Activated CD8-positive, alpha-beta memory T cell treated with anti-CD3 and anti-CD28 coated beads, Interleukin-2, amount 10 ng/mL, durations not matched to agents 7 days and 5 days (primary cell): ENCODE results near the gene ADM2. TPM values are rescaled to one million over a fixed set of nuclear protein-coding genes. Genes with fewer than 3 reads are reported as not detected.

ENCODE experiments used
- ATAC-seq: fragments of 150-1000 bp; cut with Tn5 transposase; one replicate; pipeline ENCODE4 v1.10.0; 2021; ENCODE audit warnings: moderate library complexity
- CTCF ChIA-PET: fragments of 350-600 bp; sonication (Branson Sonifier 250); formaldehyde crosslinking; loops from one replicate; lab custom pipeline; 2021; ENCODE audit warnings: antibody characterized with exemption; lab: Charles Lee
- DNase-seq: peaks from one replicate; pipeline ENCODE4 v3.0.0-alpha.2; 2020
- H3K27ac Mint-ChIP-seq: one replicate; pipeline ENCODE4 v1.8.0; 2021; ENCODE audit warnings: mild to moderate bottlenecking, mixed read lengths
- H3K27me3 Mint-ChIP-seq: one replicate; pipeline ENCODE4 v1.8.0; 2021; ENCODE audit warnings: mixed read lengths
- H3K36me3 Mint-ChIP-seq: one replicate; pipeline ENCODE4 v1.8.0; 2021; ENCODE audit warnings: mild to moderate bottlenecking, mixed read lengths
- H3K4me1 Mint-ChIP-seq: one replicate; pipeline ENCODE4 v1.8.0; 2021; ENCODE audit warnings: mixed read lengths
- H3K4me3 Mint-ChIP-seq: one replicate; pipeline ENCODE4 v1.8.0; 2021; ENCODE audit warnings: mild to moderate bottlenecking, moderate library complexity, mixed read lengths
- H3K9me3 Mint-ChIP-seq: one replicate; pipeline ENCODE4 v1.8.0; 2022; ENCODE audit warnings: low read depth, mixed read lengths
- total RNA-seq, 2 experiments: library from RNA; stranded (reverse); gene quantifications; one replicate each; pipeline ENCODE4 v1.2.3, GENCODE V29; 2021

ADM2 gene
- total RNA-seq, 2 experiments from 2014 or later = 4.7 to 5.3 TPM

- H3K36me3 Mint-ChIP-seq = peaks cover 28% of the 10 kb centered on the region
- CTCF ChIA-PET = interaction anchor here (0.9 to 7.1 kb wide), 18 partner anchors 10 to 280 kb away, joined by 3 to 81 read pairs (median 7); partner anchors contain the start of genes ARSA, CHKB, HDAC10 and LMF2
- H3K27ac Mint-ChIP-seq = peak overlapping the region; percentile 77
- no peak for DNase-seq
- no peaks in the 10 kb centered on the region for H3K9me3 Mint-ChIP-seq
- peak overlapping the region; percentile 80 for H3K4me3 Mint-ChIP-seq
- H3K4me1 Mint-ChIP-seq = peaks cover 44% of the 10 kb centered on the region
- no peak for ATAC-seq
- no peaks in the 10 kb centered on the region for H3K27me3 Mint-ChIP-seq
These were observed 43.3 kb downstream of the ADM2 start for GRCh38 chr22:50524676-50525103.

GRCh38 chr22:50525104-50525857 lies 43.9 kb downstream of the ADM2 start, which contains the start of gene SCO2:
SCO2 (minus strand) TSS chr22:50525598; CDS start chr22:50524411, 1,187 bp downstream.
- CTCF ChIA-PET = interaction anchor here (0.6 to 7.1 kb wide), 38 partner anchors 10 to 281 kb away, joined by 3 to 81 read pairs (median 5); partner anchors contain the start of genes ARSA, CHKB, HDAC10 and KLHDC7B
- H3K36me3 Mint-ChIP-seq = peaks cover 25% of the 10 kb centered on the region
- H3K9me3 Mint-ChIP-seq = no peaks in the 10 kb centered on the region
- peaks cover 44% of the 10 kb centered on the region for H3K4me1 Mint-ChIP-seq
- H3K27ac Mint-ChIP-seq = peak within 1 kb of the TSS; percentile 94
- peak; percentile 59 for ATAC-seq
- peak within 1 kb of the TSS; percentile 80 for H3K4me3 Mint-ChIP-seq
- peak; percentile 97 for DNase-seq
- H3K27me3 Mint-ChIP-seq = no peaks in the 10 kb centered on the region

GRCh38 chr22:50525858-50526107 lies 44.4 kb downstream of the ADM2 start:
- DNase-seq (no peak), ATAC-seq (no peak)
- Mint-ChIP-seq H3K36me3 (peaks cover 25% of the 10 kb centered on the region), H3K27me3 (no peaks in the 10 kb centered on the region), H3K4me3 (peak overlapping the region; percentile 80), H3K4me1 (peaks cover 44% of the 10 kb centered on the region), H3K27ac (peak overlapping the region; percentile 77), H3K9me3 (no peaks in the 10 kb centered on the region)
- CTCF ChIA-PET = interaction anchor here (0.6 to 7.1 kb wide), 37 partner anchors 10 to 281 kb away, joined by 3 to 81 read pairs (median 5); partner anchors contain the start of genes ARSA, CHKB, HDAC10 and KLHDC7B

GRCh38 chr22:50526108-50526833 lies 44.9 kb downstream of the ADM2 start:
- DNase-seq (peak; percentile 93), ATAC-seq (peak; percentile 35)
- CTCF ChIA-PET = interaction anchor here (0.8 to 7.1 kb wide), 35 partner anchors 9 to 282 kb away, joined by 3 to 81 read pairs (median 6); partner anchors contain the start of genes ARSA, CHKB, HDAC10 and KLHDC7B
- no peaks in the 10 kb centered on the region for H3K27me3 Mint-ChIP-seq
- peaks cover 22% of the 10 kb centered on the region for H3K36me3 Mint-ChIP-seq
- peaks cover 44% of the 10 kb centered on the region for H3K4me1 Mint-ChIP-seq
- peak overlapping the region; percentile 94 for H3K27ac Mint-ChIP-seq
- H3K4me3 Mint-ChIP-seq = peak overlapping the region; percentile 80
- H3K9me3 Mint-ChIP-seq = no peaks in the 10 kb centered on the region

GRCh38 chr22:50526834-50527801 lies 45.8 kb downstream of the ADM2 start:
- Mint-ChIP-seq H3K27ac (peak overlapping the region; percentile 94), H3K27me3 (no peaks in the 10 kb centered on the region), H3K36me3 (peaks cover 22% of the 10 kb centered on the region), H3K9me3 (no peaks in the 10 kb centered on the region), H3K4me3 (peak overlapping the region; percentile 80), H3K4me1 (peaks cover 44% of the 10 kb centered on the region)
- ATAC-seq = peak; percentile 7
- peak; percentile 82 for DNase-seq
- CTCF ChIA-PET = interaction anchor here (0.6 to 7.1 kb wide), 7 partner anchors 12 to 93 kb away, joined by 3 to 69 read pairs (median 29); partner anchors contain the start of genes LMF2 and SYCE3

GRCh38 chr22:50527921-50528681 lies 46.8 kb downstream of the ADM2 start:
- H3K9me3 Mint-ChIP-seq = no peaks in the 10 kb centered on the region
- H3K4me3 Mint-ChIP-seq = peak overlapping the region; percentile 80
- CTCF ChIA-PET = interaction anchor here (1.8 to 7.1 kb wide), 6 partner anchors 11 to 92 kb away, joined by 5 to 69 read pairs (median 31); partner anchors contain the start of genes KLHDC7B and SYCE3
- no peak for ATAC-seq
- peak overlapping the region; percentile 94 for H3K27ac Mint-ChIP-seq
- H3K36me3 Mint-ChIP-seq = peaks cover 19% of the 10 kb centered on the region
- peaks cover 49% of the 10 kb centered on the region for H3K4me1 Mint-ChIP-seq
- no peak for DNase-seq
- H3K27me3 Mint-ChIP-seq = no peaks in the 10 kb centered on the region

- H3K9me3 Mint-ChIP-seq = no peaks in the 10 kb centered on the region
- peak overlapping the region; percentile 94 for H3K27ac Mint-ChIP-seq
- peak overlapping the region; percentile 80 for H3K4me3 Mint-ChIP-seq
- H3K27me3 Mint-ChIP-seq = no peaks in the 10 kb centered on the region
- DNase-seq (no peak), ATAC-seq (no peak)
- peaks cover 49% of the 10 kb centered on the region for H3K4me1 Mint-ChIP-seq
- CTCF ChIA-PET = interaction anchor here (1.2 to 7.1 kb wide), 7 partner anchors 11 to 187 kb away, joined by 3 to 69 read pairs (median 29); partner anchors contain the start of genes KLHDC7B and SYCE3
- H3K36me3 Mint-ChIP-seq = peaks cover 15% of the 10 kb centered on the region
These were observed 47.5 kb downstream of the ADM2 start for GRCh38 chr22:50528682-50529415.

- peaks cover 52% of the 10 kb centered on the region for H3K4me1 Mint-ChIP-seq
These were observed 48.1 kb downstream of the ADM2 start for GRCh38 chr22:50529416-50529896.

GRCh38 chr22:50529897-50530579 lies 48.7 kb downstream of the ADM2 start, which contains the start of gene TYMP:
TYMP (minus strand) TSS chr22:50530012; CDS start chr22:50529709, 303 bp downstream.
- peaks cover 11% of the 10 kb centered on the region for H3K36me3 Mint-ChIP-seq
- DNase-seq = peak; percentile 88
- peaks cover 49% of the 10 kb centered on the region for H3K4me1 Mint-ChIP-seq
- H3K27ac Mint-ChIP-seq = peak within 1 kb of the TSS; percentile 100
- H3K9me3 Mint-ChIP-seq = no peaks in the 10 kb centered on the region
- no peaks in the 10 kb centered on the region for H3K27me3 Mint-ChIP-seq
- CTCF ChIA-PET = interaction anchor here (0.6 to 7.1 kb wide), 8 partner anchors 9 to 188 kb away, joined by 3 to 69 read pairs (median 6); partner anchors contain the start of genes CHKB, KLHDC7B and SYCE3
- ATAC-seq = peak; percentile 34
- H3K4me3 Mint-ChIP-seq = peak within 1 kb of the TSS; percentile 94

More at GRCh38 chr22:50529416-50529896, 48.1 kb downstream of the ADM2 start:
- H3K36me3 Mint-ChIP-seq = peaks cover 14% of the 10 kb centered on the region
- H3K27me3 Mint-ChIP-seq = no peaks in the 10 kb centered on the region
- CTCF ChIA-PET = interaction anchor here (1.0 to 7.1 kb wide), 7 partner anchors 10 to 187 kb away, joined by 3 to 69 read pairs (median 8); partner anchors contain the start of genes KLHDC7B and SYCE3
- DNase-seq = no peak
- H3K4me3 Mint-ChIP-seq = peak overlapping the region; percentile 80
- no peaks in the 10 kb centered on the region for H3K9me3 Mint-ChIP-seq
- ATAC-seq = no peak
- H3K27ac Mint-ChIP-seq = peak overlapping the region; percentile 94

- Mint-ChIP-seq H3K4me3 (peak overlapping the region; percentile 94), H3K4me1 (peaks cover 52% of the 10 kb centered on the region)
- CTCF ChIA-PET = interaction anchor here (2.4 to 3.3 kb wide), 2 partner anchors 15 to 90 kb away, joined by 11 to 21 read pairs; partner anchors contain the start of gene KLHDC7B
These were observed 49.2 kb downstream of the ADM2 start for GRCh38 chr22:50530580-50530876.

More at GRCh38 chr22:50530580-50530876, 49.2 kb downstream of the ADM2 start:
- Mint-ChIP-seq H3K27me3 (no peaks in the 10 kb centered on the region), H3K27ac (peak overlapping the region; percentile 100), H3K9me3 (no peaks in the 10 kb centered on the region), H3K36me3 (peaks cover 11% of the 10 kb centered on the region)
- DNase-seq (no peak), ATAC-seq (peak; percentile 6)
